ENCODE data around the gene INCA1.
"Not testable (repeated sequence)": the region's sequence is repeated elsewhere in the genome, so short reads cannot be mapped to it uniquely, and the experiment has no call there.

Gene INCA1

DNA sequence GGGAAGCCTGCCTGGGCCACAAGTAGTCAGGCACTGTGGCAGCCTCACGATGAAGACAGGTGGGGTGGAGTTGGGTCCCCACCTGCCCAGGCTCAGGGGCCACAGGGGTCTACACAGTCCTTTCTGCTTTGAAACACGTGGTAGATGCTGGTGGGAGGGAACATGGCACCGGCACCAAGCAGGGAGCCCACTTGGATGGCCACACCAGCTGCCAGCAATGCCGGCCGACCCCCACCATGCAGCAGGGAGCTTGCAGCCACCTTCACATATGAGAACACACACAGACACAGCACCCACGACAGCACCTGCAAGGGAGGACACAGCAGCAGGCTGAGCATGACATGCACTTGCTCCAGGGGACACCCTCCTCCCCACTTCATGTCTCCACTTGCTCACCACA is 35.5 kb upstream of the INCA1 start:
- Histone ChIP-seq H3K27ac (ENCODE audit: low read depth in 2 of 2, low read length in 2 of 2) (no peak overlapping the region), H3K36me3 (ENCODE audit: control insufficient read depth in 2 of 2, insufficient read depth in 2 of 2, low read length in 2 of 2) (no peaks in the 10 kb centered on the region), H3K27me3 (ENCODE audit: control insufficient read depth in 2 of 2, insufficient read depth in 2 of 2, low read length in 2 of 2) (no peaks in the 10 kb centered on the region), H3K9me3 (ENCODE audit: control insufficient read depth in 2 of 2, low read length in 2 of 2) (no peaks in the 10 kb centered on the region), H3K4me1 (ENCODE audit: control insufficient read depth in 2 of 2, insufficient read depth in 2 of 2, low read length in 2 of 2) (peaks cover 4 to 6% of the 10 kb centered on the region in 2 donors), H3K9ac (ENCODE audit: low read depth in 1 of 2, low read length in 2 of 2) (no peak overlapping the region), H3K4me3 (ENCODE audit: low read length in 2 of 2) (no peak overlapping the region)

GRCh38 chr17:5031365-5032082 is 34.2 kb upstream of the INCA1 start:
- Histone ChIP-seq H3K27ac (ENCODE audit: low read depth in 2 of 2, low read length in 2 of 2) (peak overlapping the region in 1 of 2 donors; percentile 68), H3K9me3 (ENCODE audit: control insufficient read depth in 2 of 2, low read length in 2 of 2) (no peaks in the 10 kb centered on the region), H3K4me1 (ENCODE audit: control insufficient read depth in 2 of 2, insufficient read depth in 2 of 2, low read length in 2 of 2) (peaks cover 4 to 6% of the 10 kb centered on the region in 2 donors), H3K9ac (ENCODE audit: low read depth in 1 of 2, low read length in 2 of 2) (peak overlapping the region in 1 of 2 donors; percentile 47), H3K36me3 (ENCODE audit: control insufficient read depth in 2 of 2, insufficient read depth in 2 of 2, low read length in 2 of 2) (no peaks in the 10 kb centered on the region), H3K4me3 (ENCODE audit: low read length in 2 of 2) (peak overlapping the region; percentile 44 to 73), H3K27me3 (ENCODE audit: control insufficient read depth in 2 of 2, insufficient read depth in 2 of 2, low read length in 2 of 2) (no peaks in the 10 kb centered on the region)

- H3K27ac ChIP-seq (ENCODE audit: low read depth in 2 of 2, low read length in 2 of 2); H3K9me3 ChIP-seq (ENCODE audit: control insufficient read depth in 2 of 2, low read length in 2 of 2); H3K36me3 ChIP-seq (ENCODE audit: control insufficient read depth in 2 of 2, insufficient read depth in 2 of 2, low read length in 2 of 2); H3K9ac ChIP-seq (ENCODE audit: low read depth in 1 of 2, low read length in 2 of 2); H3K4me1 ChIP-seq (ENCODE audit: control insufficient read depth in 2 of 2, insufficient read depth in 2 of 2, low read length in 2 of 2); H3K27me3 ChIP-seq (ENCODE audit: control insufficient read depth in 2 of 2, insufficient read depth in 2 of 2, low read length in 2 of 2); H3K4me3 ChIP-seq (ENCODE audit: low read length in 2 of 2): not testable (repeated sequence)
Observed at GRCh38 chr17:5030168-5030567, 32.8 kb upstream of the INCA1 start.

GRCh38 chr17:5027916-5028315 is 30.6 kb upstream of the INCA1 start:
- no peak overlapping the region for H3K4me3 ChIP-seq (ENCODE audit: low read length in 2 of 2)
- peaks cover 4% of the 10 kb centered on the region in 2 donors for H3K4me1 ChIP-seq (ENCODE audit: control insufficient read depth in 2 of 2, insufficient read depth in 2 of 2, low read length in 2 of 2)
- H3K9me3 ChIP-seq (ENCODE audit: control insufficient read depth in 2 of 2, low read length in 2 of 2): no peaks in the 10 kb centered on the region
- no peak overlapping the region for H3K9ac ChIP-seq (ENCODE audit: low read depth in 1 of 2, low read length in 2 of 2)
- H3K27ac ChIP-seq (ENCODE audit: low read depth in 2 of 2, low read length in 2 of 2): no peak overlapping the region
- H3K27me3 ChIP-seq (ENCODE audit: control insufficient read depth in 2 of 2, insufficient read depth in 2 of 2, low read length in 2 of 2): no peaks in the 10 kb centered on the region
- peaks cover 5 to 6% of the 10 kb centered on the region in 2 donors for H3K36me3 ChIP-seq (ENCODE audit: control insufficient read depth in 2 of 2, insufficient read depth in 2 of 2, low read length in 2 of 2)

DNA sequence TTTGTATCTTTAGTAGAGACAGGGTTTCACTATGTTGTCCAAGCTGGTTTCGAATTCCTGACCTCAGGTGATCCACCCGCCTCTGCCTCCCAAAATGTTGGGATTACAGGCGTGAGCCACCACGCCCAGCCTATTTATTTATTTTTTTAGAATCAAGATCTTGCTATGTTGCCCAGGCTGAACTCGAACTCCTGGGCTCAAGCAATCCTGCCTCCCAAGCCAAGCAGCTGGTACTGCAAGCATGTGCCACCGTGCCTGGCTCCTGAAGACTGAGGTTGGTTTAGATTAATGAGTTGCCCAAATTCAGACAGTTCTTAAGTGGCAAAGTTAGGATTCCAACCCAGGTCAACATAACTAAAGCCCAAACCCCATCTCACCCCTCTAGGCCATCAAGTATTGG is 30.0 kb upstream of the INCA1 start:
- no peak overlapping the region for H3K27ac ChIP-seq (ENCODE audit: low read depth in 2 of 2, low read length in 2 of 2)
- H3K9me3 ChIP-seq (ENCODE audit: control insufficient read depth in 2 of 2, low read length in 2 of 2): no peaks in the 10 kb centered on the region
- no peak overlapping the region for H3K9ac ChIP-seq (ENCODE audit: low read depth in 1 of 2, low read length in 2 of 2)
- H3K4me3 ChIP-seq (ENCODE audit: low read length in 2 of 2): no peak overlapping the region
- H3K27me3 ChIP-seq (ENCODE audit: control insufficient read depth in 2 of 2, insufficient read depth in 2 of 2, low read length in 2 of 2): no peaks in the 10 kb centered on the region
- peaks cover 4% of the 10 kb centered on the region in 2 donors for H3K4me1 ChIP-seq (ENCODE audit: control insufficient read depth in 2 of 2, insufficient read depth in 2 of 2, low read length in 2 of 2)
- peaks cover 8 to 11% of the 10 kb centered on the region in 2 donors for H3K36me3 ChIP-seq (ENCODE audit: control insufficient read depth in 2 of 2, insufficient read depth in 2 of 2, low read length in 2 of 2)

DNA sequence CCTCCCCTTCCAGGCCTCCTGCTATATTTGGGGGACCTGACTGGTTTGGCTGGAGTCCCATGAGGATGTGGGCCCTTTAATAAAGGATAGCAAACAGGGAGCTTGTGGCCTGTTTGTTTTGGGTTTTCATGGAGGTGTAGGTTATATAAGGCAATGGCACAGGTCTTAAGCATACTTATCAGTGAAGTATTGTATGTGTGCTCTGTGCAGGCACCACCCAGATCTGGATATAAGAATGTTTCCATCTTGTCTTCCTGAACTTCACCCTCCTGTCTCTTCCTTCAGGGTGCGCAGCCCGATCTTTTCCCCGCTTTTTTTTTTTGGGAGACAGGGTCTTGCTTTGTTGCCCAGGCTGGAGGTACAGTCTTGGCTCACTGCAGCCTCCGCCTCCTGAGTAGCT is 27.3 kb upstream of the INCA1 start:
- Histone ChIP-seq H3K36me3 (ENCODE audit: control insufficient read depth in 2 of 2, insufficient read depth in 2 of 2, low read length in 2 of 2) (peaks cover 16 to 35% of the 10 kb centered on the region in 2 donors), H3K9ac (ENCODE audit: low read depth in 1 of 2, low read length in 2 of 2) (no peak overlapping the region), H3K27me3 (ENCODE audit: control insufficient read depth in 2 of 2, insufficient read depth in 2 of 2, low read length in 2 of 2) (no peaks in the 10 kb centered on the region), H3K4me3 (ENCODE audit: low read length in 2 of 2) (no peak overlapping the region), H3K27ac (ENCODE audit: low read depth in 2 of 2, low read length in 2 of 2) (no peak overlapping the region), H3K9me3 (ENCODE audit: control insufficient read depth in 2 of 2, low read length in 2 of 2) (no peaks in the 10 kb centered on the region), H3K4me1 (ENCODE audit: control insufficient read depth in 2 of 2, insufficient read depth in 2 of 2, low read length in 2 of 2) (no peaks in the 10 kb centered on the region)

- Histone ChIP-seq H3K9ac (ENCODE audit: low read depth in 1 of 2, low read length in 2 of 2) (no peak overlapping the region), H3K4me1 (ENCODE audit: control insufficient read depth in 2 of 2, insufficient read depth in 2 of 2, low read length in 2 of 2) (no peaks in the 10 kb centered on the region), H3K27me3 (ENCODE audit: control insufficient read depth in 2 of 2, insufficient read depth in 2 of 2, low read length in 2 of 2) (no peaks in the 10 kb centered on the region), H3K9me3 (ENCODE audit: control insufficient read depth in 2 of 2, low read length in 2 of 2) (no peaks in the 10 kb centered on the region), H3K36me3 (ENCODE audit: control insufficient read depth in 2 of 2, insufficient read depth in 2 of 2, low read length in 2 of 2) (peaks cover 22 to 43% of the 10 kb centered on the region in 2 donors), H3K27ac (ENCODE audit: low read depth in 2 of 2, low read length in 2 of 2) (no peak overlapping the region), H3K4me3 (ENCODE audit: low read length in 2 of 2) (no peak overlapping the region)
Observed at GRCh38 chr17:5023588-5024147, 26.3 kb upstream of the INCA1 start.

DNA sequence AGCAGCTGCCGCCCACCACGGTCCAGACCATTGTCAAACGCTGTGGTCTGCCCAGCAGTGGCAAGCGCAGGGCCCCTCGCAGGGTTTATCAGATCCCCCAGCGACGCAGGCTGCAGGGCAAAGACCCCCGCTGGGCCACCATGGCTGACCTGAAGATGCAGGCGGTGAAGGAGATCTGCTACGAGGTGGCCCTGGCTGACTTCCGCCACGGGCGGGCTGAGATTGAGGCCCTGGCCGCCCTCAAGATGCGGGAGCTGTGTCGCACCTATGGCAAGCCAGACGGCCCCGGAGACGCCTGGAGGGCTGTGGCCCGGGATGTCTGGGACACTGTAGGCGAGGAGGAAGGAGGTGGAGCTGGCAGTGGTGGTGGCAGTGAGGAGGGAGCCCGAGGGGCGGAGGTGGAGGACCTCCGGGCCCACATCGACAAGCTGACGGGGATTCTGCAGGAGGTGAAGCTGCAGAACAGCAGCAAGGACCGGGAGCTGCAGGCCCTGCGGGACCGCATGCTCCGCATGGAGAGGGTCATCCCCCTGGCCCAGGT is 24.9 kb upstream of the INCA1 start:
- H3K27ac ChIP-seq (ENCODE audit: low read depth in 2 of 2, low read length in 2 of 2): no peak overlapping the region
- no peaks in the 10 kb centered on the region for H3K9me3 ChIP-seq (ENCODE audit: control insufficient read depth in 2 of 2, low read length in 2 of 2)
- H3K27me3 ChIP-seq (ENCODE audit: control insufficient read depth in 2 of 2, insufficient read depth in 2 of 2, low read length in 2 of 2): no peaks in the 10 kb centered on the region
- no peak overlapping the region for H3K4me3 ChIP-seq (ENCODE audit: low read length in 2 of 2)
- no peak overlapping the region for H3K9ac ChIP-seq (ENCODE audit: low read depth in 1 of 2, low read length in 2 of 2)
- H3K36me3 ChIP-seq (ENCODE audit: control insufficient read depth in 2 of 2, insufficient read depth in 2 of 2, low read length in 2 of 2): peaks cover 22 to 50% of the 10 kb centered on the region in 2 donors
- H3K4me1 ChIP-seq (ENCODE audit: control insufficient read depth in 2 of 2, insufficient read depth in 2 of 2, low read length in 2 of 2): no peaks in the 10 kb centered on the region

GRCh38 chr17:5020502-5021023 is 23.2 kb upstream of the INCA1 start:
- no peaks in the 10 kb centered on the region for H3K4me1 ChIP-seq (ENCODE audit: control insufficient read depth in 2 of 2, insufficient read depth in 2 of 2, low read length in 2 of 2)
- H3K27me3 ChIP-seq (ENCODE audit: control insufficient read depth in 2 of 2, insufficient read depth in 2 of 2, low read length in 2 of 2): no peaks in the 10 kb centered on the region
- H3K4me3 ChIP-seq (ENCODE audit: low read length in 2 of 2): no peak overlapping the region
- no peak overlapping the region for H3K9ac ChIP-seq (ENCODE audit: low read depth in 1 of 2, low read length in 2 of 2)
- H3K9me3 ChIP-seq (ENCODE audit: control insufficient read depth in 2 of 2, low read length in 2 of 2): no peaks in the 10 kb centered on the region
- peaks cover 25 to 53% of the 10 kb centered on the region in 2 donors for H3K36me3 ChIP-seq (ENCODE audit: control insufficient read depth in 2 of 2, insufficient read depth in 2 of 2, low read length in 2 of 2)
- no peak overlapping the region for H3K27ac ChIP-seq (ENCODE audit: low read depth in 2 of 2, low read length in 2 of 2)

GRCh38 chr17:5019475-5019956 is 22.2 kb upstream of the INCA1 start:
- Histone ChIP-seq H3K4me1 (ENCODE audit: control insufficient read depth in 2 of 2, insufficient read depth in 2 of 2, low read length in 2 of 2) (no peaks in the 10 kb centered on the region), H3K9ac (ENCODE audit: low read depth in 1 of 2, low read length in 2 of 2) (no peak overlapping the region), H3K4me3 (ENCODE audit: low read length in 2 of 2) (no peak overlapping the region), H3K36me3 (ENCODE audit: control insufficient read depth in 2 of 2, insufficient read depth in 2 of 2, low read length in 2 of 2) (peaks cover 30 to 60% of the 10 kb centered on the region in 2 donors), H3K27ac (ENCODE audit: low read depth in 2 of 2, low read length in 2 of 2) (no peak overlapping the region), H3K27me3 (ENCODE audit: control insufficient read depth in 2 of 2, insufficient read depth in 2 of 2, low read length in 2 of 2) (no peaks in the 10 kb centered on the region), H3K9me3 (ENCODE audit: control insufficient read depth in 2 of 2, low read length in 2 of 2) (no peaks in the 10 kb centered on the region)

Measured in mucosa of rectum (tissue), 2 donors.